ENCODE data around the gene MAP2. TPM values are rescaled to one million over a fixed set of nuclear protein-coding genes. Genes with fewer than 3 reads are reported as not detected.

MAP2 gene
- total RNA-seq, 1 donor from 2014 or later: 119 TPM

DNA sequence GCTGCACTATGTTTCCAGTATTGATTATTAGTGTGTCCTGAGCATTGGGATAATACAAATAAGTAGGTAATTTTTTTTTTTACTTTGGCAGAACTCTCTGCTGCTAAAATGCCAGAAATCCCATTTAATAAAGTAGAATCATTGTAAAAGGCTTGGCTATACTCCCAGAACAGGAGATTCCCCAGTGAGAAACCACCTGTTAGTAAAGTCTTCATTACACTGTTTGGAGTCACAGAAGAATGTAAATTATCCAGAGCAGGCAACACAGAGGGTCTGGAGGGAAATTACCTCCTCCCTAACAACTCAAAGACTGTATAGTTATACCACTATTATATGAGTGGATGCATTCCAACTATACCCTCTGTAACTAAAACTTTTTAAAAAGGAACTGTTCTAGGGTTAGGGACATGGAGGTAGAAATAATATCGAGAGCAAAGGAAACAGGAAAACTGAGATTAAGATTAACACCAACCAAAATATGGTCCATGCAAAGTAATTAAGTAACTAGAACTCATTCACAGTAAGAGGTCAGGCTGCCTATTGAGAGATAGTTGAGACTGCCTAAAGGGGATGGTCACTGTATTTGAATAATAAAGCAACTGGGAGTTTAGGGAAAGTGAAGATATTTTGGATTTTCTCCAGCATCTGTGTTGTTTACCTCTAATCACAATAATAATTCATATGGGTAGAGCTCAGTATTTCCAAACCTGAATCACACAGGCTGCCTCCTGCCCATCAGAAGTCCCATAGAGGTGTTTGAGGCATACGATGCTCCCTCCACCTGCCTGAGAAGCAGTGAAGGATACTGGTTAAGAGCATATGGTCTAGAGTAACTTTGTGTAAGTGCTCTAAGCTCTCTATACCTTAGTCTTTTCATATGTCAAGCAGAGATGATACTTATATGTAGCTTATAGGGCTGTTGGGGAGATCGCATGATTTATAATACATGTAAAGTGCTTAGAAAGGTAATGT lies 34.4 kb downstream of the MAP2 start:
- H3K27me3 Mint-ChIP-seq (ENCODE audit: low read depth): no peaks in the 10 kb centered on the region
- TF ChIP-seq CTCF (conservative IDR thresholded peaks at IDR 0.05): no peak
- H3K4me3 Mint-ChIP-seq: no peak overlapping the region

DNA sequence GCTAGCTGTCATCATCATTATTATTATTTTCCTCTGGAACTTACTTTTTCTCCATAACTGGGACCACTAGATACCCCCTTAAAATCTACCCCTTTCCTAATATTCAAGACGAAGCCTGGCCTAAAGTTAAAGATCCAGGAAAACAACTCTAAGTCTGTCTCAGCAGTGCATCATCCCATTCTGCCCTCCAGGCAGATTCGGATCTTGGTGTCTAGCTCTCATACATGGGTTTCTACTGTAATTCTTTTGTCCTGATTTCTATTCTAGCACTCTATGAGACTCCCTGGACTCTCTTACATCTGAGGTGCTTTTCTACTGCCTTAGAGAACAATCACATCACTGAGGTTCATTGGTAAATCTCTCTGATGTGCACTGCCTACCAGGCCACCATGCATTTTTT lies 35.5 kb downstream of the MAP2 start:
- Mint-ChIP-seq H3K27me3 (ENCODE audit: low read depth) (no peaks in the 10 kb centered on the region), H3K27ac (ENCODE audit: unreplicated experiment) (no peak overlapping the region), H3K4me3 (no peak overlapping the region), H3K4me1 (peaks cover 3% of the 10 kb centered on the region), H3K36me3 (ENCODE audit: low read depth) (peaks cover 3% of the 10 kb centered on the region), H3K9me3 (no peaks in the 10 kb centered on the region)
- no peak for DNase-seq (ENCODE audit: low read depth, low spot score)
- no peak for TF ChIP-seq CTCF (conservative IDR thresholded peaks at IDR 0.05)

More for the DNA sequence above, 34.4 kb downstream of the MAP2 start:
- Mint-ChIP-seq H3K36me3 (ENCODE audit: low read depth) (peaks cover 3% of the 10 kb centered on the region), H3K4me1 (peaks cover 3% of the 10 kb centered on the region), H3K9me3 (peaks cover under 1% of the 10 kb centered on the region), H3K27ac (ENCODE audit: unreplicated experiment) (no peak overlapping the region)
- no peak for DNase-seq (ENCODE audit: low read depth, low spot score)

GRCh38 chr2:209460151-209460761 lies 36.4 kb downstream of the MAP2 start:
- H3K9me3 Mint-ChIP-seq: no peaks in the 10 kb centered on the region
- H3K27ac Mint-ChIP-seq (ENCODE audit: unreplicated experiment): no peak overlapping the region
- H3K27me3 Mint-ChIP-seq (ENCODE audit: low read depth): no peaks in the 10 kb centered on the region
- TF ChIP-seq CTCF (conservative IDR thresholded peaks at IDR 0.05): no peak
- H3K4me3 Mint-ChIP-seq: no peak overlapping the region
- peaks cover 3% of the 10 kb centered on the region for H3K4me1 Mint-ChIP-seq
- H3K36me3 Mint-ChIP-seq (ENCODE audit: low read depth): no peaks in the 10 kb centered on the region
- DNase-seq (ENCODE audit: low read depth, low spot score): no peak

DNA sequence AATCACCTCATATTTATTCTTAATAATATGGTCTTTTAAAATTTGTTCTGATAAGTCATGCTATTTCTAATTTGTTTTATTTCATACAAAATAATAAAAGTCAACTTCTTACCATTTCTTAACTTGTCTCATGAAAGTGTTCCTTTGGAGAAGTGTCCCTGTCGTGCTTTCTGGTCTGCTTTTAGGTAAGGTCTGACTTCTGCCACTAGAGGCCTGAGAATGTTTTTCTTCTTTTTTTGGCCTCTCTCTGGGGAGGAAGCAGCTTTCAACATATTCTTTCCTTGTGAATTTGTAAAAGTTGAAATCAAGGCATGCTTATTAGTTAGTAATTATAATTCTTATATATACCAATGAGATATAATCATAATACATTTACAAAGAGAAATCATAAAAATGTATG lies 39.4 kb downstream of the MAP2 start:
- no peak overlapping the region for H3K4me3 Mint-ChIP-seq
- H3K27me3 Mint-ChIP-seq (ENCODE audit: low read depth): no peaks in the 10 kb centered on the region
- DNase-seq (ENCODE audit: low read depth, low spot score): no peak
- TF ChIP-seq CTCF (conservative IDR thresholded peaks at IDR 0.05): peak; percentile 46
- peaks cover 3% of the 10 kb centered on the region for H3K4me1 Mint-ChIP-seq
- peaks cover 5% of the 10 kb centered on the region for H3K9me3 Mint-ChIP-seq
- H3K27ac Mint-ChIP-seq (ENCODE audit: unreplicated experiment): no peak overlapping the region
- peaks cover 10% of the 10 kb centered on the region for H3K36me3 Mint-ChIP-seq (ENCODE audit: low read depth)

DNA sequence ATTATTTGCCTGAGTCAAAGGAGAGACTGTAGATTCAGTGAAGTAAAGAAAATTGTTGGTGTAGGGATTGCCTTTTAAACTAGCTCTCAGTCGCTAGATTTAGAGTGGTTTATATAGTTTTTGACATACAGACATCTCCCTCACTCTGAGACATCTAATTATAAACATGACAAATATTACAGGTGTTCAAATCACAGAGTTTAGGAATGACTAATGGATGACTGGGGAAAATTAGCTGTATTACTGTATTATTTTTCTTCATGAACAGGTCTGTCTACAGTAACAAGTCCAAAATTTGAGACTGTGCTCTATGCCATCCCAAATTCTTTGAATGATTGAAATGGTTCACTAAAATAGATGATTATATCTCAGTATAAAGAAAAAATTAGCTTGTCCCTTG lies 40.0 kb downstream of the MAP2 start:
- Mint-ChIP-seq H3K27me3 (ENCODE audit: low read depth) (no peaks in the 10 kb centered on the region), H3K4me3 (no peak overlapping the region), H3K36me3 (ENCODE audit: low read depth) (peaks cover 10% of the 10 kb centered on the region), H3K4me1 (peaks cover 3% of the 10 kb centered on the region), H3K9me3 (peaks cover 5% of the 10 kb centered on the region), H3K27ac (ENCODE audit: unreplicated experiment) (no peak overlapping the region)
- DNase-seq (ENCODE audit: low read depth, low spot score): no peak
- TF ChIP-seq CTCF (conservative IDR thresholded peaks at IDR 0.05): no peak

All from neural crest cell (in vitro differentiated cells).